Stimulated activated CD8-positive, alpha-beta memory T cell treated with anti-CD3 and anti-CD28 coated beads, Interleukin-7, amount 100 ng/mL, for 1 hour (primary cell): ENCODE data around the gene CAT.

Experiments
- DNase-seq, 2 donors: peaks; one replicate each; pipeline ENCODE4 v3.0.0-alpha.2; 2020; ENCODE audit warnings: low read depth in 2 of 2

CAT gene

GRCh38 chr11:34495239-34495723, 56.5 kb downstream of the CAT start:
- no peak for DNase-seq

GRCh38 chr11:34495724-34496377, 57.1 kb downstream of the CAT start:
- DNase-seq, result no peak

- DNase-seq, result no peak
Measured at GRCh38 chr11:34499719-34500500, 61.2 kb downstream of the CAT start.

GRCh38 chr11:34501500-34501899, 62.8 kb downstream of the CAT start:
- no peak for DNase-seq

- no peak for DNase-seq
Measured at GRCh38 chr11:34501949-34502348, 63.2 kb downstream of the CAT start.

GRCh38 chr11:34502949-34503348, 64.2 kb downstream of the CAT start:
- no peak for DNase-seq

- DNase-seq, result no peak
Measured at GRCh38 chr11:34505874-34506273, 67.1 kb downstream of the CAT start.

GRCh38 chr11:34507156-34507555, 68.4 kb downstream of the CAT start:
- no peak for DNase-seq

- DNase-seq, result no peak
Measured at GRCh38 chr11:34507610-34508009, 68.9 kb downstream of the CAT start.

GRCh38 chr11:34508524-34508923, 69.8 kb downstream of the CAT start:
- DNase-seq, result no peak

- no peak for DNase-seq
Measured at GRCh38 chr11:34509336-34509876, 70.7 kb downstream of the CAT start.

GRCh38 chr11:34510218-34510617, 71.5 kb downstream of the CAT start:
- DNase-seq, result no peak

- DNase-seq, result no peak
Measured at GRCh38 chr11:34510673-34511072, 71.9 kb downstream of the CAT start.

GRCh38 chr11:34512840-34513681, 74.3 kb downstream of the CAT start:
- DNase-seq, result peak in 1 of 2 donors; percentile 13

- DNase-seq, result no peak
Measured at GRCh38 chr11:34513682-34514449, 75.1 kb downstream of the CAT start, which contains the start of gene ELF5. TSS of gene ELF5 (minus strand) at chr11:34513794. CDS start at chr11:34505749, 8,045 bp downstream.

GRCh38 chr11:34514597-34514996, 75.9 kb downstream of the CAT start:
- DNase-seq, result no peak

GRCh38 chr11:34516247-34517040, 77.7 kb downstream of the CAT start:
- no peak for DNase-seq

- DNase-seq, result no peak
Measured at GRCh38 chr11:34519595-34520235, 81.0 kb downstream of the CAT start.

- DNase-seq, result no peak
Measured at GRCh38 chr11:34521265-34521664, 82.5 kb downstream of the CAT start.
